Activated CD8-positive, alpha-beta T cell treated with anti-CD3 and anti-CD28 coated beads, Interleukin-2, amount 10 ng/mL, durations not matched to agents 7 days and 5 days (primary cell): ENCODE results near the gene SYNC. TPM values are rescaled to one million over a fixed set of nuclear protein-coding genes. Genes with fewer than 3 reads are reported as not detected.

Experiments used
- ATAC-seq: fragments of 150-1000 bp; cut with Tn5 transposase; one replicate; pipeline ENCODE4 v1.10.0; 2021; ENCODE audit warnings: moderate library complexity
- CTCF ChIA-PET: fragments of 350-600 bp; sonication (Branson Sonifier 250); formaldehyde crosslinking; loops from one replicate; lab custom pipeline; 2021; ENCODE audit warnings: antibody characterized with exemption; lab: Charles Lee
- POLR2A ChIA-PET: fragments of 350-600 bp; sonication (Branson Sonifier 250); formaldehyde crosslinking; loops from one replicate; lab custom pipeline; 2021; ENCODE audit warnings: antibody characterized with exemption; lab: Charles Lee
- DNase-seq: peaks from one replicate; pipeline ENCODE4 v3.0.0-alpha.2; 2020
- H3K27ac Mint-ChIP-seq: one replicate; pipeline ENCODE4 v1.8.0; 2021; ENCODE audit warnings: mild to moderate bottlenecking, mixed read lengths
- H3K27me3 Mint-ChIP-seq: one replicate; pipeline ENCODE4 v1.8.0; 2021; ENCODE audit warnings: low read depth, mixed read lengths
- H3K36me3 Mint-ChIP-seq: one replicate; pipeline ENCODE4 v1.8.0; 2021; ENCODE audit warnings: low read depth, mixed read lengths
- H3K4me1 Mint-ChIP-seq: one replicate; pipeline ENCODE4 v1.8.0; 2021; ENCODE audit warnings: low read depth, mixed read lengths
- H3K4me3 Mint-ChIP-seq: one replicate; pipeline ENCODE4 v1.8.0; 2021; ENCODE audit warnings: mild to moderate bottlenecking, mixed read lengths
- H3K9me3 Mint-ChIP-seq: one replicate; pipeline ENCODE4 v1.8.0; 2022; ENCODE audit warnings: mixed read lengths; ENCODE audit not compliant: insufficient read depth
- total RNA-seq, 2 experiments: library from RNA; stranded (reverse); gene quantifications; one replicate each; pipeline ENCODE4 v1.2.3, GENCODE V29; 2021

Gene SYNC
- total RNA-seq, result not detected

DNA sequence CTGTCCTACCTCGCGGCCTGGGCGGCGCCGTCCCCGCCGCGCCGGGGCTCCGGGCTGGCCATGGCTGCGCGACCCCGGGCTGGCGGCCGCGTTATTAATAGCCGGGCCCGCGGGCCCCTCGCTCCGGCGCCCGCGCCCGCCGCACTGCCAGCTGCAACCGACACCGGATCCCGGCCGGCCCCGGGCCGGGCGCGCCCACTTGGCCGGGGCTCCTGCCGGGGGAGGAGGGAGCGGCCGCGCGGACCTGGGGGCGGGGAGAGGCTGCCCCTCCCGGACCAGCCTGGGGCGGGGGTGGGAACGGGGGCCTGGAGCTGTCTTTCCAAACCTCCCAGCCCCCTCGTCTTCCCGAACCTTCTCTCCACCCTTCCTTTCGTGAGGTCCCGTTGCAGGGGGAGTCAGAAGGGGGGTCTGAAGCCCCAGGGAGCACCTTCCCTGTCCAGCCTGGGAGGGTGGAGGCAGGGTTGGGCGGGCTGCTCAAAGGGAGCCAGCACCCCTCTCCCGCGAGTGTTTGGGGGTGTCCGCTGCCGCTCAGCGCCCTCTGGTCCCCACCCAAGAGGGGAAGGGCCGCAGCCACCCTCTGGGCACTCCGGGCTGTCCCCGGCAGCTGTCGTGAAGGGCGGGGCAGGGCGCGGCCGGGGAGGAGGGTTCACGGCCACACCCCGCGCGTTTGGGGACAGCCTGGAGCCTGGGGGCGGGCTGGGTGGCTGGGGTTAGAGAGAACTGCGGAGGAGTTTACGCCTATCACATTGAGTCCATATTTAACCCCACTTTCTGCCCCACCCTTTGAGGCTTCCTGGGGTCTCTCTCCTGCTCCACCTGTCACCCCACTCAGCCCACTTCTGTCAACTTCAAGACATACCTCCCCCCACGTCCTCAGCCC lies at the start of gene SYNC:
Gene SYNC, minus strand, starts transcription at position 172 of the 880 bp plus-strand sequence. Its CDS starts 110 bp downstream, at position 62.
- H3K27me3 Mint-ChIP-seq, result peaks cover 37% of the 10 kb centered on the region
- no peak within 1 kb of the TSS for H3K27ac Mint-ChIP-seq
- no peaks in the 10 kb centered on the region for H3K36me3 Mint-ChIP-seq
- H3K4me3 Mint-ChIP-seq, result no peak within 1 kb of the TSS
- H3K9me3 Mint-ChIP-seq, result no peaks in the 10 kb centered on the region
- CTCF ChIA-PET, result interaction anchor here (3.7 kb wide), 1 partner anchor 10 kb away, joined by 20 read pairs; no protein-coding TSS in a partner anchor
- peak; percentile 76 for ATAC-seq
- peak; percentile 33 for DNase-seq
- POLR2A ChIA-PET, result interaction anchor here (0.5 to 0.6 kb wide), 3 partner anchors 12 to 61 kb away, joined by 3 to 4 read pairs (median 3); no protein-coding TSS in a partner anchor
- H3K4me1 Mint-ChIP-seq, result peaks cover 8% of the 10 kb centered on the region

DNA sequence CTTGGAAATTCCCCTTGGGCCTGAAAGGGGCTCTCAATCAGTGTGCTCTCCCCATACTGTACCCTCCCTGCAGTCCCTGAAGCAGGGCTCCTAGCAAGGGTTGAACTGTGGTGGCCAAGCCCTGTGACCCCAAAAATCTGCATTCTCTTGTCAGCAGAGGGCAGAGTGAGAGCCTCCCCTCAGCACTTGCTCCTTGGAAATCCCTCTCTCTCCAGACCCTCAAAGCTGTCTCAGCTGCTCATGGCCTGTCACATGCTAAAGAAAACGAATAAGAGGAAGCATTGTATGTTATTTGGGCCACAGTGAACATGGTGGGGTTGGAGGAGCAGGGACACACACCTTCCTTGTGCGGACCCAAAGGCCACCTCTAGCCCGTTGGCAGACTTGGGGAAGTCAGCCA lies 47.2 kb upstream of the SYNC start:
- Mint-ChIP-seq H3K4me1 (peaks cover 5% of the 10 kb centered on the region), H3K4me3 (no peak overlapping the region), H3K9me3 (no peaks in the 10 kb centered on the region), H3K27me3 (peaks cover 27% of the 10 kb centered on the region), H3K27ac (no peak overlapping the region), H3K36me3 (no peaks in the 10 kb centered on the region)
- no peak for ATAC-seq
- CTCF ChIA-PET, result interaction anchor here (2.0 kb wide), 1 partner anchor 37 kb away, joined by 7 read pairs; no protein-coding TSS in a partner anchor
- POLR2A ChIA-PET, result no interaction called here
- DNase-seq, result no peak

DNA sequence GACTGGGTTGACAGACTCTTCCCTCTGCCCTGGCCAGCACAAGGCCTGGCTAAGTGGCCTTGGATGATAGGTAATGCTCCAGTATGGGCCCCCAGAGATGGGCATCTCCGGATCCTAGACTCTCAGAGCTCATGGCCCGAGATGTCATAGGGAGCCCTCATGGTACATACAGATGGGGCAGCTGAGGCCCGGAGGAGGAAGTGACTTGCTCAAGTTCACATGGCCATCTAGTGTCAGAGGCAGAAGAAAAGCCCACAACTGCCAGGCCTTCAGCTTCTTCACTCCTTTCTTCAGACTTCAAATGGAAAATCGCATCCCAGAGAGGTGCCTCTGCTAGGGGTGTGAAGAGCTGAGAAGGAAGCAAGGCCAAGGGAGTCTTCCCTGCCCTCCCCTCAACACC lies 46.8 kb upstream of the SYNC start:
- no peak overlapping the region for H3K4me3 Mint-ChIP-seq
- peaks cover 27% of the 10 kb centered on the region for H3K27me3 Mint-ChIP-seq
- ATAC-seq (no peak), DNase-seq (no peak)
- no peaks in the 10 kb centered on the region for H3K9me3 Mint-ChIP-seq
- peaks cover 2% of the 10 kb centered on the region for H3K4me1 Mint-ChIP-seq
- ChIA-PET CTCF (interaction anchor here (2.0 kb wide), 1 partner anchor 37 kb away, joined by 7 read pairs; no protein-coding TSS in a partner anchor), POLR2A (no interaction called here)
- no peaks in the 10 kb centered on the region for H3K36me3 Mint-ChIP-seq
- no peak overlapping the region for H3K27ac Mint-ChIP-seq

DNA sequence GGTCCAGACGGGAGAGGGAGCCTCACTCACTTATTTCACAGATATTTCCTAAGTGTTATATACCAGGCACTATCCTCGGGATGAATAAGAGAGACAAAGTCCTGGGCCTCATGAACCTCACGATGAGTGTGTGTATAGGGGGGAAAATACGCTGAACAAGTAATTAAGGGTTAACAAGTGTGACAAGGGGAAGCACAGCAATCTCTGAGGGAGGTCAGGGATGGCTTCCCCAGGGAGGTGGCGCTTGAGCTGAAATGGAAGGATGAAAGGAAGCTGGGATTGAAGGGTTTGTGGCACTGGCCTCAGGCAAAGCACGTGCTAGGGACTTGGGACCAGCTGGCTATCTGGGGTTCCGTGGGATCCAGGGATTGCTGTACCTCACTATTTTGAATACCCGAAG lies 46.4 kb upstream of the SYNC start:
- Mint-ChIP-seq H3K4me1 (no peaks in the 10 kb centered on the region), H3K9me3 (no peaks in the 10 kb centered on the region), H3K27me3 (peaks cover 29% of the 10 kb centered on the region), H3K4me3 (no peak overlapping the region), H3K36me3 (no peaks in the 10 kb centered on the region), H3K27ac (no peak overlapping the region)
- ChIA-PET POLR2A (no interaction called here), CTCF (interaction anchor here (2.0 kb wide), 1 partner anchor 36 kb away, joined by 7 read pairs; no protein-coding TSS in a partner anchor)
- DNase-seq (no peak), ATAC-seq (no peak)

DNA sequence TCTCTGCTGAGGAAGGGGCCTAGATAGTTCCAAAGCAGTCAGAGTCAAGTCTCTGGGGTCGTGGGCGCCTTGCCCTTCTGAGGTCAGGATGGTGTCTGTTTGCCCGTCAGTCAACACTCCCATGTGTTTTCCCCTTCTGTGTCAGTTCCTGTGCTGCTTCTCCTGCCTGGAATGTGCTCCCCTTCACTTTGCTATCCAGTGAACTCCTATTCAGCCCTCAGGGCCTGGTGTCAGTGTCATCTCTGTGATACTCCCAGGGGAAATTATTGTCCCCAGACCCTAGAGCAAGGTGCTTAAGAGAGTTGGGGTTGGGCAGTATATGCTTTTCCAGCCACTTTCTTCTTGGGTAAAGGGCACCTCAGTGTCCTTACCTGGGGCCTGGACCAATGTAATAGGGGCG lies 45.8 kb upstream of the SYNC start:
- no peaks in the 10 kb centered on the region for H3K4me1 Mint-ChIP-seq
- ChIA-PET CTCF (no interaction called here), POLR2A (no interaction called here)
- H3K9me3 Mint-ChIP-seq, result no peaks in the 10 kb centered on the region
- ATAC-seq (no peak), DNase-seq (no peak)
- H3K36me3 Mint-ChIP-seq, result no peaks in the 10 kb centered on the region
- no peak overlapping the region for H3K27ac Mint-ChIP-seq
- peaks cover 31% of the 10 kb centered on the region for H3K27me3 Mint-ChIP-seq
- no peak overlapping the region for H3K4me3 Mint-ChIP-seq

DNA sequence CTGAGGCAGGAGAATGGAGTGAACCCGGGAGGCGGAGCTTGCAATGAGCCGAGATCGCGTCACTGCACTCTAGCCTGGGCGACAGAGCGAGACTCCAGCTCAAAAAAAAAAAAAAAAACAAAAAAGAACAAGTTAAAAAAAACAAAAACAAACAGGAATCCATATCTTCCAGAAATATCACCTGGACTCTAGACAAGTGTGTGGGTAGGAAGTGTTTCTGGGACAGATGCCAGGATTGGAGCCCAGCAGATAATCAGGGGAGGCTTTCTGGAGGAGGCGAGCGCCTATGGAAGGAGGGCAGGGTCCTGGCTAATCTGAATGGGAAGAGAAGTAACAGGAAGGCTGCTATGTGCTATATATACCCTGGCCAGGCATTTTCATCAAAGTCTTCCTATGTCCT lies 43.6 kb upstream of the SYNC start:
- H3K4me1 Mint-ChIP-seq, result peaks cover 2% of the 10 kb centered on the region
- CTCF ChIA-PET, result interaction anchor here (1.2 kb wide), 1 partner anchor 27 kb away, joined by 7 read pairs; no protein-coding TSS in a partner anchor
- H3K27ac Mint-ChIP-seq, result no peak overlapping the region
- no peak overlapping the region for H3K4me3 Mint-ChIP-seq
- no peaks in the 10 kb centered on the region for H3K36me3 Mint-ChIP-seq
- ATAC-seq, result no peak
- no peak for DNase-seq
- H3K27me3 Mint-ChIP-seq, result peaks cover 30% of the 10 kb centered on the region
- H3K9me3 Mint-ChIP-seq, result no peaks in the 10 kb centered on the region
- POLR2A ChIA-PET, result no interaction called here

DNA sequence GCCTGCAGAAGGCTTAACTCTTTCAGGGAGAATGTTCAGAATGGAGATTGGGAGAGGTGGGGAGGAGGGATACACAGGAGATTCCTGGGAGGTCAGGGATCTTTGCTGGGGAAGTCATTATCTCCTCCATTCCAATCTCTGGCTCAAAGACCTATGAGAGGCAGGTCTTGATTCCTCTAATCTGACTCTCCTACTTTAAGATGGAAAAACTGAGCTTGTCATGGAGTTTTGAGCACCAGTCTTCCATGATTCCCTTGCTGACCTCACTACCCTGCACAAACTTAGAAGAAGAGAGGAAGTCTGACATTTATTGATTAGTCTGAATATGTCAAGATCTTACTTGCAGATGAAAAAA lies 41.5 kb upstream of the SYNC start:
- no peaks in the 10 kb centered on the region for H3K36me3 Mint-ChIP-seq
- peaks cover 37% of the 10 kb centered on the region for H3K27me3 Mint-ChIP-seq
- H3K9me3 Mint-ChIP-seq, result no peaks in the 10 kb centered on the region
- no peak overlapping the region for H3K4me3 Mint-ChIP-seq
- H3K4me1 Mint-ChIP-seq, result peaks cover 2% of the 10 kb centered on the region
- DNase-seq (no peak), ATAC-seq (no peak)
- CTCF ChIA-PET, result interaction anchor here (3.8 kb wide), 1 partner anchor 32 kb away, joined by 12 read pairs; no protein-coding TSS in a partner anchor
- POLR2A ChIA-PET, result no interaction called here
- no peak overlapping the region for H3K27ac Mint-ChIP-seq

DNA sequence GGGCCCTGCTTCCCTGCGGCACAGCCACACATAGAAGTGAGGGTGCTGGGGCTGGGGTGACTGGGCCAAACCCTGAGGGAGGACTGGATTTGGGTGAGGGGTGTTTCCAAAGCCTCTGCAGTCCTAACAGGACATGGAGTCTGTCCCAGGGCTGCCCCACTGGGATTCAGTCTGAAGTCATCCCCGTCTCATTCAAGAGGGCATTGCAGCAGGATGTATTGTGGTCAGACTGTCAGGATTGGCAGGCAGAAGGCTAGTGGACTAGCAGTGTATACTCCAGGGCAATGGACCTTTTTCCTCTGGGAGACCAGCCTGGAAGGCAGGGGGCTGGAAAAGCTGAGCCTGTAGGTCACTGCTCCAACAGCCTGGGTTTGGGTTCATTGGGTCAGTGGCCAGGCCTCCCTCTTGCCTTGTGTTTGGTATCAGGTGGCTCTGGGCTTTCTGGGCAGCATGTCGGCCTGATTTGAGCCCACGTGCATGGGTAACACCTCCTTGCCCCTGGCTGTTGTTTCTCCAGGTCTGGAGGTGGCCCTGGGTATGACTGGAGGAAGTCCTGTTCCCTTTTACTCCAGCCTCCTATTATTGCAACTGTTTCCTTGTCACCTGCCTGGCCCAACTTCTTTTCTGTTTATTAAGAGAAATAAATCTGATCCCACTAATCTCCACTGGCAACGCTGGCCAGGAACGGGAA lies 41.0 kb upstream of the SYNC start:
- POLR2A ChIA-PET, result no interaction called here
- ATAC-seq, result no peak
- CTCF ChIA-PET, result interaction anchor here (3.8 kb wide), 1 partner anchor 31 kb away, joined by 12 read pairs; no protein-coding TSS in a partner anchor

DNA sequence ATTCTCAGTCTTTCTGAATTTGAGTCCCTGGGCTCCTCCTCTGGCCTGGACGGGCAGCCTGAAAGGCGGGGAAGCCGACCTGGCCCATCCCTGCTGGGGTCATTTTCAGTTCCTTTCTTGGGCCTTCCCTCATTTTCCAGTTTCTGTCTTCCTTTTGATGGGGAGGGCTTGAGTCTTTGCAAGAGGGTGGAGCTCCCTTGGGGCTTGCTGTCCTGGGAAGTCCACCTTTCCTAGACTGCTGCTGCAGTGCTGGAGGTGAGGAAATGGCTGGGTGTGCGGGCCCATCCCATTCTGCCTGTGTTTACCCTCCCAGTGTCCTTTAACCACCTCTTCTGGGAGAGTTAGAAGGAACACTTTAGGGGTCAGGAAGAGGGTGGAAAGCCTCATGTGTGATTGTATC lies 40.4 kb upstream of the SYNC start:
- no peak for DNase-seq
- Mint-ChIP-seq H3K36me3 (no peaks in the 10 kb centered on the region), H3K9me3 (no peaks in the 10 kb centered on the region), H3K4me1 (peaks cover 2% of the 10 kb centered on the region), H3K27ac (no peak overlapping the region), H3K27me3 (peaks cover 33% of the 10 kb centered on the region), H3K4me3 (peak overlapping the region; percentile 15)
- ChIA-PET POLR2A (interaction anchor here (0.6 kb wide), 1 partner anchor 1663 kb away, joined by 3 read pairs; no protein-coding TSS in a partner anchor), CTCF (interaction anchor here (3.8 kb wide), 1 partner anchor 31 kb away, joined by 12 read pairs; no protein-coding TSS in a partner anchor)
- no peak for ATAC-seq

More for the DNA sequence above, 41.0 kb upstream of the SYNC start:
- Mint-ChIP-seq H3K27me3 (peaks cover 34% of the 10 kb centered on the region), H3K9me3 (no peaks in the 10 kb centered on the region), H3K27ac (no peak overlapping the region), H3K36me3 (no peaks in the 10 kb centered on the region), H3K4me3 (no peak overlapping the region), H3K4me1 (peaks cover 2% of the 10 kb centered on the region)
- DNase-seq, result no peak

DNA sequence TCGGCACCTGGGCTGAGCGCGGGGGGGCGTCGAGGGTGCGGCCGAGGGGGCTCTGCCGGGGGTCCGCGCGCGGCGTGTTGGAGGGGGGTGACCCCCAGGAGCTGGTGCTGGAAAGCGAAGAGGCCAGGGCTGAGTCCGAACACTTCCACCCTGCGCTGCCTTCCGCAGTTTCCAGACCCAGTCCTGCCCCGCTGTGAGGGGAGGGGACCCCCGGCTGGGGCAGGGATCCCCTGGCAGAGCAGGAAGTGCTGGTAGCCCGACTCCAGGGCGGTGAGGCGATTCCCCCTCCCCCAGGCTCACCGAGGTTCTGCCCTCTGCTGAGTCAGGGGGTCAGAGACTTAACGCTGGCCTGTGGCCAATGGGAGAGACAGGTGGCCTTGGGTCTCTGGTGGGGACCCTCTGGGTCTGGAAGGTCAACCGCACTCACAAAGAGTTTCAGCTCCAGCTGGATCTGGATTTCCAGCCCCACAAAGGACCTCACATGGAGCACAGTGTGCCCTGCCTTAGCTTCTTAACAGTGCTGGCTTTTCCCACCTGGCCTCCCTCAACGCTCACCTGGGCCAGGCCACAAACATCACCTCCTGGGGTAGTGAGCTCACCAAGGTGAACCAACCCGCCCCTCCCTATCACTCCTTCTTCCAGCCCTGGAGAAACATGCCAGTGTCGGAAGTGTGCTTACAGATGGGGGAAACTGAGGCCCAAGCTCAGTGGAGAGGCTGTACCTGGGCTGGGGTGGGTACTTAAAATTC lies 39.8 kb upstream of the SYNC start:
- Mint-ChIP-seq H3K27me3 (peaks cover 33% of the 10 kb centered on the region), H3K4me3 (peak overlapping the region; percentile 56), H3K9me3 (no peaks in the 10 kb centered on the region), H3K36me3 (no peaks in the 10 kb centered on the region), H3K27ac (no peak overlapping the region), H3K4me1 (peaks cover 2% of the 10 kb centered on the region)
- DNase-seq (no peak), ATAC-seq (peak; percentile 8)
- ChIA-PET POLR2A (interaction anchor here (0.5 to 0.6 kb wide), 2 partner anchors 390 to 1663 kb away, joined by 3 read pairs; no protein-coding TSS in a partner anchor), CTCF (interaction anchor here (3.8 kb wide), 1 partner anchor 30 kb away, joined by 12 read pairs; no protein-coding TSS in a partner anchor)
